Natural killer cell treated with Interleukin-12 subunit alpha and Interleukin-12 subunit beta and Interleukin-15 and Interleukin-18, amount 100 ng/mL, for 72 hours (primary cell): ENCODE data around the gene TMC2. TPM values are rescaled to one million over a fixed set of nuclear protein-coding genes. Genes with fewer than 3 reads are reported as not detected.

Experiments used
- ATAC-seq, 2 donors: fragments of 150-1000 bp; cut with Tn5 transposase in 1 of 2; sonication (Bioruptor Pico), chemical (Tn5 transposase) in 1 of 2; 2 replicates each; pipeline ENCODE4 v1.10.0; 2021
- DNase-seq: peaks from one replicate; pipeline ENCODE4 v3.0.0; 2022; ENCODE audit warnings: low spot score
- H3K27ac Mint-ChIP-seq, 2 donors: 1 replicate in 1 of 2; 2 replicates in 1 of 2; pipeline ENCODE4 v1.8.0; 2022; ENCODE audit warnings: mixed read lengths in 2 of 2, mild to moderate bottlenecking in 1 of 2, moderate library complexity in 1 of 2
- H3K27me3 Mint-ChIP-seq, 2 donors: 1 replicate in 1 of 2; 2 replicates in 1 of 2; pipeline ENCODE4 v1.8.0; 2022; ENCODE audit warnings: mixed read lengths in 2 of 2
- H3K36me3 Mint-ChIP-seq: one replicate; pipeline ENCODE4 v1.8.0; 2022; ENCODE audit warnings: mixed read lengths
- H3K4me1 Mint-ChIP-seq, 2 donors: 1 replicate in 1 of 2; 2 replicates in 1 of 2; pipeline ENCODE4 v1.8.0; 2022; ENCODE audit warnings: low read depth in 2 of 2, mixed read lengths in 2 of 2, mild to moderate bottlenecking in 1 of 2
- H3K4me3 Mint-ChIP-seq: one replicate; pipeline ENCODE4 v1.8.0; 2022; ENCODE audit warnings: mixed read lengths
- H3K9me3 Mint-ChIP-seq: 2 replicates; pipeline ENCODE4 v1.8.0; 2022; ENCODE audit warnings: mixed read lengths
- total RNA-seq, 2 donors: library from RNA; stranded (reverse); gene quantifications; one replicate each; pipeline ENCODE4 v1.2.3, GENCODE V29; 2022

The TMC2 gene
- total RNA-seq, 2 donors from 2014 or later, result not detected

DNA sequence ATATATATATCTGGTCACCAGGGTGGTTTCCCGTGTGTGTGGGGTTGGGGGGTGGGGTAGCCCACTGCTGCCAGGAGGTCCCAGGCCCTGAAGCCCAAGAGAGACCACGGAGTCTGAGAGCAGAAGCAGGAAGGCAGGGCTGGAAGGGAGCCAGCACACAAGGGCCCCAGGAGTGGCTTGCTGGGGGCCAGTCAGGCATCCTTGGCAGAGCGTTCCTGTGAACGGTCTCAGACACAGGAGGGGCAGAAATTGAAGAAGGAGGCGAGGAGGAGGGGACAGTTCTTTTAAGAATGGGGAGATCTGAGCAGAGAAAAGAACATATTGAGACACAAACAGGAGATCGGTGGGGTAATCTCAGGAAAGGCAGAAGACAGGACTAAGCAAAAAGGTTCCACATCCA lies 154.3 kb downstream of the TMC2 start:
- ATAC-seq (no peak), DNase-seq (peak; percentile 28)
- Mint-ChIP-seq H3K9me3 (no peaks in the 10 kb centered on the region), H3K4me3 (peak overlapping the region; percentile 93), H3K4me1 (peaks cover 39% of the 10 kb centered on the region in 2 donors), H3K36me3 (no peaks in the 10 kb centered on the region), H3K27me3 (peaks cover 15 to 16% of the 10 kb centered on the region in 2 donors), H3K27ac (peak overlapping the region; percentile 51 to 76)

DNA sequence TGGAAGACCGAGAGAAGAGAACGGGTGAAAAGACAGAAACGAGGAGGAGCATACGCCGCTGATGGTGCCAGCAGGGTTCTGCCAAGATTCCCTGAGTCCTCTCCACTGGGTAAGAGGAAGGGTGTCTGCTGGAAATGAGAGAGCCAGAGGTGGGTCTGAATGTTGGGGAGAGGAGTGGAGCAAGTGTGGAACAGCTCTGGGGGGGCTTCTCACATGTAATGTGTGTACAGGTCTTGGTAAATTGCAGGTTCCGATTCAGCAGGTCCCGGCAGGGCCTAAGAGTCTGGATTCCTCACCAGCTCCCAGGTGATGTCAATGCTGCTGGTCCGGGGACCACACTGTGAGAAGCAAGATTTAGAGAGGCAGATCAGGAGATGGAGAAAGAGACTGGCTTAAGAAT lies 154.8 kb downstream of the TMC2 start:
- peak overlapping the region; percentile 93 for H3K4me3 Mint-ChIP-seq
- ATAC-seq, result no peak
- H3K36me3 Mint-ChIP-seq, result no peaks in the 10 kb centered on the region
- H3K27me3 Mint-ChIP-seq, result peaks cover 18 to 20% of the 10 kb centered on the region in 2 donors
- peak overlapping the region; percentile 51 to 76 for H3K27ac Mint-ChIP-seq
- peaks cover 39 to 42% of the 10 kb centered on the region in 2 donors for H3K4me1 Mint-ChIP-seq
- DNase-seq, result no peak
- no peaks in the 10 kb centered on the region for H3K9me3 Mint-ChIP-seq

Other genes starting within 250 kb of the TMC2 start
- not detected for gene TGM3, start 240.6 kb upstream of the TMC2 start, total RNA-seq
- gene TGM6, start 155.7 kb upstream of the TMC2 start, total RNA-seq, result not detected
- gene SNRPB, start 65.8 kb upstream of the TMC2 start, total RNA-seq, result 100 to 1,000 TPM; 316 to 325 TPM
- 10 to 100 TPM in 1 of 2 donors, 1 to 10 TPM in 1; 6.8 to 21.1 TPM for gene ZNF343, start 27.7 kb upstream of the TMC2 start, total RNA-seq
- gene NOP56, start 116.1 kb downstream of the TMC2 start, total RNA-seq, result 100 to 1,000 TPM; 424 to 981 TPM
- 100 to 1,000 TPM; 114 to 120 TPM for gene IDH3B, start 127.6 kb downstream of the TMC2 start, total RNA-seq
- gene EBF4, start 156.2 kb downstream of the TMC2 start, total RNA-seq, result 10 to 100 TPM; 14.8 to 31.4 TPM